ENCODE data around the gene KRT10. TPM values are rescaled to one million over a fixed set of nuclear protein-coding genes. Genes with fewer than 3 reads are reported as not detected.

KRT10 gene
- total RNA-seq, 1 donor from 2014 or later: 50.6 TPM

DNA sequence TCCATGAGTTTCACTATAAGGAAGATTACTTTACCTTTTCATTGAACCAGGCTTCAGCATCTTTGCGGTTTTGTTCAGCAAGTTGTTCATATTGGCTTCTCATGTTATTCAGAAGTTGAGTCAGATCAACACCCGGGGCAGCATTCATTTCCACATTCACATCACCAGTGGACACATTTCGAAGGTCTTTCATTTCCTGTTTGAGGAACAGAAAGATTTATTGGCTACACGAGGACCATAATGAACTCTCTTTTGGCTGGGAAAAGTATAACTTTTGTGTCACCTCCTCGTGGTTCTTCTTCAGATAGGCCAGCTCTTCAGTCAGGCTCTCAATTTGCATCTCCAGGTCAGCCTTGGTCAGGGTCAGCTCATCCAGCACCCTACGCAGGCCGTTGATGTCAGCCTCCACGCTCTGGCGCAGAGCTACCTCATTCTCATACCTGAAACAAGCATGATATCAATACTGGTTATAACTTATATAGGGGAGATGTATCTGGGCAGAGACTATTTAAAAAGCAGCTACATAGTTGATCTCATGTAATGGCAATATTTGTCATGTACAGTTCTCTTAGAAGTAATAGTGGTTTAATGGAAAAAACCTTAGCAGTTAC, 2.1 kb downstream of the KRT10 start:
- Mint-ChIP-seq H3K27ac (ENCODE audit: unreplicated experiment) (peak overlapping the region; percentile 80), H3K9me3 (ENCODE audit: unreplicated experiment) (no peaks in the 10 kb centered on the region), H3K36me3 (ENCODE audit: low read depth, unreplicated experiment) (peaks cover 5% of the 10 kb centered on the region), H3K4me1 (ENCODE audit: low read depth, unreplicated experiment) (peaks cover 13% of the 10 kb centered on the region), H3K4me3 (ENCODE audit: unreplicated experiment) (peak overlapping the region; percentile 94), H3K27me3 (ENCODE audit: low read depth, unreplicated experiment) (no peaks in the 10 kb centered on the region)
- no peaks in the 10 kb centered on the region for H3K9me3 ChIP-seq (ENCODE audit: insufficient read depth, low read depth, low read length)
- DNase-seq (ENCODE audit: low read depth) (no peak), FAIRE-seq (no peak)
- H2AFZ ChIP-seq (ENCODE audit: low read depth, low read length): no peak overlapping the region
- H3K27me3 ChIP-seq (ENCODE audit: insufficient read depth, low read length): no peaks in the 10 kb centered on the region
- H3K4me3 ChIP-seq (ENCODE audit: insufficient read depth, low read depth, low read length): no peak overlapping the region
- no peak overlapping the region for H3K27ac ChIP-seq (ENCODE audit: low read depth, low read length)
- H3K4me1 ChIP-seq (ENCODE audit: insufficient read depth, low read length): peaks cover 7% of the 10 kb centered on the region
- TF ChIP-seq, protein P1, sequence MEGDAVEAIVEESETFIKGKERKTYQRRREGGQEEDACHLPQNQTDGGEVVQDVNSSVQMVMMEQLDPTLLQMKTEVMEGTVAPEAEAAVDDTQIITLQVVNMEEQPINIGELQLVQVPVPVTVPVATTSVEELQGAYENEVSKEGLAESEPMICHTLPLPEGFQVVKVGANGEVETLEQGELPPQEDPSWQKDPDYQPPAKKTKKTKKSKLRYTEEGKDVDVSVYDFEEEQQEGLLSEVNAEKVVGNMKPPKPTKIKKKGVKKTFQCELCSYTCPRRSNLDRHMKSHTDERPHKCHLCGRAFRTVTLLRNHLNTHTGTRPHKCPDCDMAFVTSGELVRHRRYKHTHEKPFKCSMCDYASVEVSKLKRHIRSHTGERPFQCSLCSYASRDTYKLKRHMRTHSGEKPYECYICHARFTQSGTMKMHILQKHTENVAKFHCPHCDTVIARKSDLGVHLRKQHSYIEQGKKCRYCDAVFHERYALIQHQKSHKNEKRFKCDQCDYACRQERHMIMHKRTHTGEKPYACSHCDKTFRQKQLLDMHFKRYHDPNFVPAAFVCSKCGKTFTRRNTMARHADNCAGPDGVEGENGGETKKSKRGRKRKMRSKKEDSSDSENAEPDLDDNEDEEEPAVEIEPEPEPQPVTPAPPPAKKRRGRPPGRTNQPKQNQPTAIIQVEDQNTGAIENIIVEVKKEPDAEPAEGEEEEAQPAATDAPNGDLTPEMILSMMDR (IDR thresholded peaks at IDR 0.05; ENCODE audit: insufficient read depth, low read depth, low read length): no peak
- no peak for TF ChIP-seq EZH2 (IDR thresholded peaks at IDR 0.05; ENCODE audit: insufficient read depth, low read length)
- peak overlapping the region; percentile 87 for H3K4me2 ChIP-seq (ENCODE audit: low read length)
- H3K79me2 ChIP-seq (ENCODE audit: insufficient read depth, low read length): peaks cover 26% of the 10 kb centered on the region
- peaks cover 13% of the 10 kb centered on the region for H3K36me3 ChIP-seq (ENCODE audit: insufficient read depth, low read length)
- no peak overlapping the region for H3K9ac ChIP-seq (ENCODE audit: low read length)
- no peaks in the 10 kb centered on the region for H4K20me1 ChIP-seq (ENCODE audit: insufficient read depth, low read length)

DNA sequence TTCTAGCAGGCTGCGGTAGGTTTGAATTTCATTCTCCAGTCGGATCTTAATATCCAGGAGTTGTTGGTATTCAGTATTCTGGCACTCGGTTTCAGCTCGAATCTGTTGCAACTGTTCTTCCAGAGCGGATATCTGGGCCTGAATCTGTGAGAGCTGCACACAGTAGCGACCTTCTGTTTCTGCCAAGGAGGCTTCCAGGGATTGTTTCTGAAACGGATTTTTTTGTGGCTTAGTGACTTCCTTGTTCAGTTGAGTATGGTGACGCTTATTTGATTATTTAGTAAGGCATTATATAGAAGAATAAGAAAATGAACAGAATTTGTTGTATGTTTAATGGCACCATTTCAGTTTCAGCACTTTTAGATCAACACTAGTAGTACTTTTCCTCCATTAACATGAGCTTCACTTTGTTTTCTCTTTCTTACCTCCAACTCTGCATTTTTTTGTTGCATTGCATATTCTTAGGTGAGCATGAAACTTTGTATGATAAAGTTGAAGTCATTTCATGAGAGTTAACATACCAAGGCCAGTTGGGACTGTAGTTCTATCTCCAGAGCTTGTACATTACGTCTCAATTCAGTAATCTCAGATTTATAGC, 2.8 kb downstream of the KRT10 start:
- peaks cover 13% of the 10 kb centered on the region for H3K4me1 Mint-ChIP-seq (ENCODE audit: low read depth, unreplicated experiment)
- peaks cover 5% of the 10 kb centered on the region for H3K36me3 Mint-ChIP-seq (ENCODE audit: low read depth, unreplicated experiment)
- peaks cover 13% of the 10 kb centered on the region for H3K36me3 ChIP-seq (ENCODE audit: insufficient read depth, low read length)
- no peaks in the 10 kb centered on the region for H3K27me3 Mint-ChIP-seq (ENCODE audit: low read depth, unreplicated experiment)
- peak overlapping the region; percentile 94 for H3K4me3 Mint-ChIP-seq (ENCODE audit: unreplicated experiment)
- peak overlapping the region; percentile 80 for H3K9ac ChIP-seq (ENCODE audit: low read length)
- DNase-seq (ENCODE audit: low read depth): peak; percentile 13
- H3K9me3 ChIP-seq (ENCODE audit: insufficient read depth, low read depth, low read length): no peaks in the 10 kb centered on the region
- H3K4me1 ChIP-seq (ENCODE audit: insufficient read depth, low read length): peaks cover 7% of the 10 kb centered on the region
- H3K4me2 ChIP-seq (ENCODE audit: low read length): peak overlapping the region; percentile 87
- TF ChIP-seq, protein P1 (IDR thresholded peaks at IDR 0.05; ENCODE audit: insufficient read depth, low read depth, low read length): no peak
- no peak for TF ChIP-seq EZH2 (IDR thresholded peaks at IDR 0.05; ENCODE audit: insufficient read depth, low read length)
- H3K4me3 ChIP-seq (ENCODE audit: insufficient read depth, low read depth, low read length): peak overlapping the region; percentile 78
- peak overlapping the region; percentile 96 for H3K27ac Mint-ChIP-seq (ENCODE audit: unreplicated experiment)
- peak overlapping the region; percentile 80 for H3K27ac ChIP-seq (ENCODE audit: low read depth, low read length)
- no peaks in the 10 kb centered on the region for H3K27me3 ChIP-seq (ENCODE audit: insufficient read depth, low read length)
- no peaks in the 10 kb centered on the region for H3K9me3 Mint-ChIP-seq (ENCODE audit: unreplicated experiment)
- FAIRE-seq: no peak
- H2AFZ ChIP-seq (ENCODE audit: low read depth, low read length): peak overlapping the region; percentile 43
- H3K79me2 ChIP-seq (ENCODE audit: insufficient read depth, low read length): peaks cover 24% of the 10 kb centered on the region
- no peaks in the 10 kb centered on the region for H4K20me1 ChIP-seq (ENCODE audit: insufficient read depth, low read length)
